Esophagus muscularis mucosa (tissue), 3 donors: ENCODE results near the gene ORAI3.

Experiments
- CTCF ChIP-seq, 3 experiments: fragments of 200-600 bp in 2 of 3; fragments of 450-650 bp in 1 of 3; sonication (generic) in 2 of 3; IDR thresholded peaks; one replicate each; pipeline ENCODE4 v1.5.1; 2017 to 2019; ENCODE audit warnings: antibody characterized with exemption in 3 of 3, mild to moderate bottlenecking in 2 of 3, moderate library complexity in 1 of 3
- POLR2A ChIP-seq: fragments of 450-650 bp; IDR thresholded peaks from one replicate; pipeline ENCODE4 v1.6.1; 2017; ENCODE audit warnings: antibody characterized with exemption, moderate library complexity, mild to moderate bottlenecking, low read depth

- TF ChIP-seq CTCF (IDR thresholded peaks at IDR 0.05) (no peak), POLR2A (no peak)
These were observed 52.8 kb downstream of the ORAI3 start for GRCh38 chr16:31001507-31002249.
